Adipocyte (in vitro differentiated cells): Measurements from ENCODE around the gene ARL15.
"Not testable (repeated sequence)": the region's sequence is repeated elsewhere in the genome, so short reads cannot be mapped to it uniquely, and the experiment has no call there.

ENCODE experiments used
- DNase-seq: peaks from one replicate; pipeline ENCODE4 v3.0.0-alpha.2; 2015; ENCODE audit warnings: low read depth
- H3K27me3 ChIP-seq: replicated peaks from 2 replicates; pipeline ENCODE4 v1.7.0; 2013; ENCODE audit warnings: mild to moderate bottlenecking, low read length, moderate library complexity; ENCODE audit not compliant: control insufficient read depth, insufficient read depth
- H3K36me3 ChIP-seq: 2 replicates; pipeline ENCODE4 v1.7.0; 2013; ENCODE audit warnings: low read length, mild to moderate bottlenecking, moderate library complexity; ENCODE audit not compliant: control insufficient read depth, insufficient read depth, severe bottlenecking
- H3K4me1 ChIP-seq: 2 replicates; pipeline ENCODE4 v1.7.0; 2013; ENCODE audit warnings: mild to moderate bottlenecking, low read length, moderate library complexity; ENCODE audit not compliant: control insufficient read depth, insufficient read depth
- H3K4me3 ChIP-seq: 2 replicates; pipeline ENCODE4 v1.7.0; 2013; ENCODE audit warnings: mild to moderate bottlenecking, low read length, moderate library complexity
- H3K9ac ChIP-seq: 2 replicates; pipeline ENCODE4 v1.7.0; 2013; ENCODE audit warnings: mild to moderate bottlenecking, low read length, moderate library complexity
- H3K9me3 ChIP-seq: 2 replicates; pipeline ENCODE4 v1.7.0; 2013; ENCODE audit warnings: mild to moderate bottlenecking, low read length, moderate library complexity; ENCODE audit not compliant: control insufficient read depth

Gene ARL15

GRCh38 chr5:53882006-53882675, 428.2 kb downstream of the ARL15 start:
- H3K36me3 ChIP-seq = no peaks in the 10 kb centered on the region
- H3K9me3 ChIP-seq = no peaks in the 10 kb centered on the region
- H3K27me3 ChIP-seq = no peaks in the 10 kb centered on the region
- no peak overlapping the region for H3K4me3 ChIP-seq
- DNase-seq = peak; percentile 4
- no peak overlapping the region for H3K9ac ChIP-seq
- H3K4me1 ChIP-seq = peaks cover 13% of the 10 kb centered on the region

- Histone ChIP-seq H3K4me3 (no peak overlapping the region), H3K36me3 (no peaks in the 10 kb centered on the region), H3K9me3 (no peaks in the 10 kb centered on the region), H3K9ac (no peak overlapping the region), H3K4me1 (peaks cover 17% of the 10 kb centered on the region), H3K27me3 (no peaks in the 10 kb centered on the region)
- no peak for DNase-seq
These were observed 430.6 kb downstream of the ARL15 start for GRCh38 chr5:53879708-53880323.

GRCh38 chr5:53878015-53878414, 432.4 kb downstream of the ARL15 start:
- Histone ChIP-seq H3K9ac (no peak overlapping the region), H3K4me1 (peaks cover 17% of the 10 kb centered on the region), H3K27me3 (no peaks in the 10 kb centered on the region), H3K4me3 (no peak overlapping the region), H3K9me3 (no peaks in the 10 kb centered on the region), H3K36me3 (no peaks in the 10 kb centered on the region)
- DNase-seq = no peak

DNA sequence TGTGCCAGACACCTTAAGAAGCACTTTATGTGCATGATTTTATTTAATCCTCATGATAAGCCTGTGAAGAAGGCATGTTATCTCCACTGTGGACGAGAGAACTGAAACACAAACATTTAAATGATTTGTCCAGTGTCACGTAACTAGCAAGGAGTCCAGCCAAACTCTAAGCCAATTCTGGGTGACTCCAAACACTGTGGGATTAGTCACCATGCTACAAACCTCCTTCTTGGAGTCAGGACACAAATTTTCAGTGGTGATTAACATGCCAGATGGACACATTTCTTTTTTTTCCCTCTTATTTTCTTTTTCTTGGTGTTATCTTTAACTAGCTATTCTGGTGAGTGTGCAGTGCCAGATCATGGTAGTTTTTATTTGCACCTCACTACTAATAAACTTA, 433.1 kb downstream of the ARL15 start:
- peaks cover 11% of the 10 kb centered on the region for H3K4me1 ChIP-seq
- H3K9ac ChIP-seq = no peak overlapping the region
- DNase-seq = peak; percentile 34
- H3K9me3 ChIP-seq = no peaks in the 10 kb centered on the region
- H3K27me3 ChIP-seq = no peaks in the 10 kb centered on the region
- H3K36me3 ChIP-seq = no peaks in the 10 kb centered on the region
- peak overlapping the region; percentile 62 for H3K4me3 ChIP-seq

- no peak for DNase-seq
- H3K36me3 ChIP-seq = no peaks in the 10 kb centered on the region
- H3K4me1 ChIP-seq = peaks cover 11% of the 10 kb centered on the region
- H3K4me3 ChIP-seq = no peak overlapping the region
- H3K9ac ChIP-seq = no peak overlapping the region
- no peaks in the 10 kb centered on the region for H3K27me3 ChIP-seq
- H3K9me3 ChIP-seq = no peaks in the 10 kb centered on the region
These were observed 436.0 kb downstream of the ARL15 start for GRCh38 chr5:53874409-53874808.

- H3K27me3 ChIP-seq = no peaks in the 10 kb centered on the region
- no peak overlapping the region for H3K9ac ChIP-seq
- no peaks in the 10 kb centered on the region for H3K36me3 ChIP-seq
- H3K4me1 ChIP-seq = peaks cover 11% of the 10 kb centered on the region
- H3K9me3 ChIP-seq = no peaks in the 10 kb centered on the region
- no peak overlapping the region for H3K4me3 ChIP-seq
- DNase-seq = no peak
These were observed 437.1 kb downstream of the ARL15 start for GRCh38 chr5:53873235-53873634.

DNA sequence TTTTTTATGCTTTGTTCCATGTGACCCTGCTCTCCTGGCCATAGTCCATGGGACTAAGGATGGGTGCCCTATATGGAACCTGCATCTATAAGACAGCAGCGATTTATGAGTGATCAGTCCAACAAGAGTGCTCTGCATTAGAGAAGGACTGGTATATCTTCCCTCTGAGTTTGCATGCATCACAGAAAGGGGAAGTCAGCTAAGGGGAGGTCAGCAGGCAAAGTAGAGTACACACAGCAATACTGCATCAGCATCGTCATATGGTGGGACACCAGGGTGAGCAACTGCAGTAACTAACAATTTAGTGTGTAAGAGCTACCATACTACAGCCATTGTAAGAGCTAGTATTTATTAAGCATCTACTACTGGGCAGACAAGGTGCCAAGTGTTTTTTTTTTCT, 438.6 kb downstream of the ARL15 start:
- peaks cover 4% of the 10 kb centered on the region for H3K4me1 ChIP-seq
- H3K9ac ChIP-seq = no peak overlapping the region
- no peak for DNase-seq
- H3K27me3 ChIP-seq = no peaks in the 10 kb centered on the region
- no peak overlapping the region for H3K4me3 ChIP-seq
- no peaks in the 10 kb centered on the region for H3K9me3 ChIP-seq
- no peaks in the 10 kb centered on the region for H3K36me3 ChIP-seq

DNA sequence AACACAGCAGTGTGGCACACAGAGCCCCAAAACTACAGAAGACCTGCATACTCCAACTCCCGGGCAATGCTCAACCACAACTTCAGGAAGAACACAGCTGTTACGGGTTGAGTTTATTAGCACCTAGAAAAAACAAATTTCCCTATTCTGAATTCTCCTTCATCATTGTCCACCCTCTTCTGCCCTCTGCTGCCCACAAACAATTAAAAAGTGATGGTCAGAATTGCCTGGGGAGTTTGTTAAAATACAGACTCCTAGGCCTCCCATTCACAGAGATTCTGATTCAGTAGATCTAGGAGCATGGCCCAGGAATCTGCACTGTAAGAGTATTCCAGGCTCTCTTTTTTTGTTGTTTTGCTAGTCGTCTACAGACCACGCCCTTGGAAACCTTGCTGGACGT, 439.3 kb downstream of the ARL15 start:
- Histone ChIP-seq H3K9ac (no peak overlapping the region), H3K36me3 (no peaks in the 10 kb centered on the region), H3K27me3 (no peaks in the 10 kb centered on the region), H3K4me1 (peaks cover 4% of the 10 kb centered on the region), H3K9me3 (no peaks in the 10 kb centered on the region), H3K4me3 (no peak overlapping the region)
- no peak for DNase-seq

- no peak for DNase-seq
- Histone ChIP-seq H3K27me3 (no peaks in the 10 kb centered on the region), H3K36me3 (no peaks in the 10 kb centered on the region), H3K9me3 (peaks cover 7% of the 10 kb centered on the region), H3K9ac (no peak overlapping the region), H3K4me3 (no peak overlapping the region), H3K4me1 (no peaks in the 10 kb centered on the region)
These were observed 451.5 kb downstream of the ARL15 start for GRCh38 chr5:53858700-53859456.

DNA sequence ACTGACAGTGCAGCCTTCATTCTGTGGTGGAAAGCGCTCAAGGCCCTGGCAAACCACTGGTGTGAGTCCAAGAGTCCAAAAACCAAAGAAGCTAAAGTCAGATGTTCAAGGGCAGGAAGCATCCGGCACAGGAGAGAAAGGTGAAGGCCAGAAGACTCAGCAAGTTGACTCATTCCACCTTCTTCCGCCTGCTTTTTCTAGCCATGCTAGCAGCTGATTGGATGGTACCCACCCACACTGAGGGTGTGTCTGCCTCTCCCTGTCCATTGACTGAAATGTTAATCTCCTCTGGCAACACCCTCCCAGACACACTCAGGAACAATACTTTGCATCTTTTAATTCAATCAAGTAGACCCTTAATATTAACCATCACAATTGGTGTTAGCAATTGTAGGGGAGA, 453.9 kb downstream of the ARL15 start:
- no peak for DNase-seq
- H3K36me3 ChIP-seq = no peaks in the 10 kb centered on the region
- no peaks in the 10 kb centered on the region for H3K27me3 ChIP-seq
- H3K4me3 ChIP-seq = no peak overlapping the region
- no peaks in the 10 kb centered on the region for H3K4me1 ChIP-seq
- H3K9ac ChIP-seq = no peak overlapping the region
- peaks cover 7% of the 10 kb centered on the region for H3K9me3 ChIP-seq

- not testable (repeated sequence) for H3K9ac ChIP-seq, H3K4me1 ChIP-seq, H3K27me3 ChIP-seq, DNase-seq, H3K4me3 ChIP-seq, H3K36me3 ChIP-seq
- peaks cover 15% of the 10 kb centered on the region for H3K9me3 ChIP-seq
These were observed 473.4 kb downstream of the ARL15 start for GRCh38 chr5:53836851-53837430.
